ENCODE measurements around the gene LYPLAL1.

Gene LYPLAL1

GRCh38 chr1:219173758-219174459 is at the start of gene LYPLAL1:
Gene LYPLAL1 (plus strand): TSS chr1:219173878. CDS start chr1:219173891, 13 bp downstream.
- Histone ChIP-seq H3K27ac (ENCODE audit: low read depth, low read length) (peak within 1 kb of the TSS; percentile 87), H3K27me3 (ENCODE audit: control insufficient read depth, insufficient read depth, low read length) (no peaks in the 10 kb centered on the region), H3K9ac (ENCODE audit: low read depth, low read length) (peak within 1 kb of the TSS; percentile 83), H3K9me3 (ENCODE audit: control insufficient read depth, insufficient read depth, low read length) (no peaks in the 10 kb centered on the region), H3K4me3 (ENCODE audit: low read depth, low read length) (peak within 1 kb of the TSS; percentile 80), H3K4me1 (ENCODE audit: control insufficient read depth, insufficient read depth, low read length) (peaks cover 14% of the 10 kb centered on the region), H3K36me3 (ENCODE audit: control insufficient read depth, insufficient read depth, low read length) (no peaks in the 10 kb centered on the region)

GRCh38 chr1:219124163-219124562 is 49.5 kb upstream of the LYPLAL1 start:
- Histone ChIP-seq H3K4me3 (ENCODE audit: low read depth, low read length) (no peak overlapping the region), H3K9me3 (ENCODE audit: control insufficient read depth, insufficient read depth, low read length) (no peaks in the 10 kb centered on the region), H3K4me1 (ENCODE audit: control insufficient read depth, insufficient read depth, low read length) (peaks cover 5% of the 10 kb centered on the region), H3K27me3 (ENCODE audit: control insufficient read depth, insufficient read depth, low read length) (no peaks in the 10 kb centered on the region), H3K27ac (ENCODE audit: low read depth, low read length) (no peak overlapping the region), H3K9ac (ENCODE audit: low read depth, low read length) (no peak overlapping the region), H3K36me3 (ENCODE audit: control insufficient read depth, insufficient read depth, low read length) (no peaks in the 10 kb centered on the region)

- Histone ChIP-seq H3K27me3 (ENCODE audit: control insufficient read depth, insufficient read depth, low read length) (no peaks in the 10 kb centered on the region), H3K27ac (ENCODE audit: low read depth, low read length) (no peak overlapping the region), H3K9ac (ENCODE audit: low read depth, low read length) (no peak overlapping the region), H3K9me3 (ENCODE audit: control insufficient read depth, insufficient read depth, low read length) (no peaks in the 10 kb centered on the region), H3K36me3 (ENCODE audit: control insufficient read depth, insufficient read depth, low read length) (no peaks in the 10 kb centered on the region), H3K4me1 (ENCODE audit: control insufficient read depth, insufficient read depth, low read length) (peaks cover 5% of the 10 kb centered on the region), H3K4me3 (ENCODE audit: low read depth, low read length) (no peak overlapping the region)
Observed at GRCh38 chr1:219125342-219125741, 48.3 kb upstream of the LYPLAL1 start.

GRCh38 chr1:219126377-219126776 is 47.3 kb upstream of the LYPLAL1 start:
- no peaks in the 10 kb centered on the region for H3K9me3 ChIP-seq (ENCODE audit: control insufficient read depth, insufficient read depth, low read length)
- no peaks in the 10 kb centered on the region for H3K36me3 ChIP-seq (ENCODE audit: control insufficient read depth, insufficient read depth, low read length)
- H3K27me3 ChIP-seq (ENCODE audit: control insufficient read depth, insufficient read depth, low read length), result no peaks in the 10 kb centered on the region
- no peak overlapping the region for H3K9ac ChIP-seq (ENCODE audit: low read depth, low read length)
- no peaks in the 10 kb centered on the region for H3K4me1 ChIP-seq (ENCODE audit: control insufficient read depth, insufficient read depth, low read length)
- H3K4me3 ChIP-seq (ENCODE audit: low read depth, low read length), result no peak overlapping the region
- no peak overlapping the region for H3K27ac ChIP-seq (ENCODE audit: low read depth, low read length)

GRCh38 chr1:219128957-219129356 is 44.7 kb upstream of the LYPLAL1 start:
- H3K4me1 ChIP-seq (ENCODE audit: control insufficient read depth, insufficient read depth, low read length), result no peaks in the 10 kb centered on the region
- H3K4me3 ChIP-seq (ENCODE audit: low read depth, low read length), result no peak overlapping the region
- H3K27ac ChIP-seq (ENCODE audit: low read depth, low read length), result no peak overlapping the region
- no peaks in the 10 kb centered on the region for H3K27me3 ChIP-seq (ENCODE audit: control insufficient read depth, insufficient read depth, low read length)
- H3K36me3 ChIP-seq (ENCODE audit: control insufficient read depth, insufficient read depth, low read length), result no peaks in the 10 kb centered on the region
- no peaks in the 10 kb centered on the region for H3K9me3 ChIP-seq (ENCODE audit: control insufficient read depth, insufficient read depth, low read length)
- H3K9ac ChIP-seq (ENCODE audit: low read depth, low read length), result no peak overlapping the region

- Histone ChIP-seq H3K9ac (ENCODE audit: low read depth, low read length) (no peak overlapping the region), H3K9me3 (ENCODE audit: control insufficient read depth, insufficient read depth, low read length) (no peaks in the 10 kb centered on the region), H3K4me1 (ENCODE audit: control insufficient read depth, insufficient read depth, low read length) (no peaks in the 10 kb centered on the region), H3K27ac (ENCODE audit: low read depth, low read length) (no peak overlapping the region), H3K27me3 (ENCODE audit: control insufficient read depth, insufficient read depth, low read length) (no peaks in the 10 kb centered on the region), H3K4me3 (ENCODE audit: low read depth, low read length) (no peak overlapping the region), H3K36me3 (ENCODE audit: control insufficient read depth, insufficient read depth, low read length) (no peaks in the 10 kb centered on the region)
Observed at GRCh38 chr1:219130366-219130935, 43.2 kb upstream of the LYPLAL1 start.

- no peaks in the 10 kb centered on the region for H3K36me3 ChIP-seq (ENCODE audit: control insufficient read depth, insufficient read depth, low read length)
- H3K27ac ChIP-seq (ENCODE audit: low read depth, low read length), result no peak overlapping the region
- H3K9ac ChIP-seq (ENCODE audit: low read depth, low read length), result no peak overlapping the region
- H3K4me1 ChIP-seq (ENCODE audit: control insufficient read depth, insufficient read depth, low read length), result no peaks in the 10 kb centered on the region
- no peak overlapping the region for H3K4me3 ChIP-seq (ENCODE audit: low read depth, low read length)
- no peaks in the 10 kb centered on the region for H3K27me3 ChIP-seq (ENCODE audit: control insufficient read depth, insufficient read depth, low read length)
- H3K9me3 ChIP-seq (ENCODE audit: control insufficient read depth, insufficient read depth, low read length), result no peaks in the 10 kb centered on the region
Observed at GRCh38 chr1:219132939-219133338, 40.7 kb upstream of the LYPLAL1 start.

GRCh38 chr1:219138747-219139146 is 34.9 kb upstream of the LYPLAL1 start:
- no peaks in the 10 kb centered on the region for H3K4me1 ChIP-seq (ENCODE audit: control insufficient read depth, insufficient read depth, low read length)
- no peak overlapping the region for H3K27ac ChIP-seq (ENCODE audit: low read depth, low read length)
- H3K27me3 ChIP-seq (ENCODE audit: control insufficient read depth, insufficient read depth, low read length), result no peaks in the 10 kb centered on the region
- H3K9ac ChIP-seq (ENCODE audit: low read depth, low read length), result no peak overlapping the region
- no peak overlapping the region for H3K4me3 ChIP-seq (ENCODE audit: low read depth, low read length)
- no peaks in the 10 kb centered on the region for H3K9me3 ChIP-seq (ENCODE audit: control insufficient read depth, insufficient read depth, low read length)
- no peaks in the 10 kb centered on the region for H3K36me3 ChIP-seq (ENCODE audit: control insufficient read depth, insufficient read depth, low read length)

GRCh38 chr1:219140303-219140877 is 33.3 kb upstream of the LYPLAL1 start:
- H3K27me3 ChIP-seq (ENCODE audit: control insufficient read depth, insufficient read depth, low read length), result no peaks in the 10 kb centered on the region
- H3K27ac ChIP-seq (ENCODE audit: low read depth, low read length), result no peak overlapping the region
- H3K9ac ChIP-seq (ENCODE audit: low read depth, low read length), result no peak overlapping the region
- no peaks in the 10 kb centered on the region for H3K9me3 ChIP-seq (ENCODE audit: control insufficient read depth, insufficient read depth, low read length)
- H3K4me1 ChIP-seq (ENCODE audit: control insufficient read depth, insufficient read depth, low read length), result no peaks in the 10 kb centered on the region
- no peaks in the 10 kb centered on the region for H3K36me3 ChIP-seq (ENCODE audit: control insufficient read depth, insufficient read depth, low read length)
- no peak overlapping the region for H3K4me3 ChIP-seq (ENCODE audit: low read depth, low read length)

- no peak overlapping the region for H3K4me3 ChIP-seq (ENCODE audit: low read depth, low read length)
- peaks cover 4% of the 10 kb centered on the region for H3K4me1 ChIP-seq (ENCODE audit: control insufficient read depth, insufficient read depth, low read length)
- H3K27ac ChIP-seq (ENCODE audit: low read depth, low read length), result no peak overlapping the region
- no peaks in the 10 kb centered on the region for H3K27me3 ChIP-seq (ENCODE audit: control insufficient read depth, insufficient read depth, low read length)
- H3K9ac ChIP-seq (ENCODE audit: low read depth, low read length), result no peak overlapping the region
- H3K36me3 ChIP-seq (ENCODE audit: control insufficient read depth, insufficient read depth, low read length), result no peaks in the 10 kb centered on the region
- H3K9me3 ChIP-seq (ENCODE audit: control insufficient read depth, insufficient read depth, low read length), result no peaks in the 10 kb centered on the region
Observed at GRCh38 chr1:219143735-219144134, 29.9 kb upstream of the LYPLAL1 start.

GRCh38 chr1:219144658-219145315 is 28.9 kb upstream of the LYPLAL1 start:
- Histone ChIP-seq H3K4me1 (ENCODE audit: control insufficient read depth, insufficient read depth, low read length) (peaks cover 4% of the 10 kb centered on the region), H3K27me3 (ENCODE audit: control insufficient read depth, insufficient read depth, low read length) (no peaks in the 10 kb centered on the region), H3K36me3 (ENCODE audit: control insufficient read depth, insufficient read depth, low read length) (no peaks in the 10 kb centered on the region), H3K4me3 (ENCODE audit: low read depth, low read length) (no peak overlapping the region), H3K9me3 (ENCODE audit: control insufficient read depth, insufficient read depth, low read length) (no peaks in the 10 kb centered on the region), H3K27ac (ENCODE audit: low read depth, low read length) (no peak overlapping the region), H3K9ac (ENCODE audit: low read depth, low read length) (no peak overlapping the region)

Measured in HUES48 (cell line).